Measurements from ENCODE around the gene DPY19L2.
"Not testable (repeated sequence)": the region's sequence is repeated elsewhere in the genome, so short reads cannot be mapped to it uniquely, and the experiment has no call there.

Gene DPY19L2

DNA sequence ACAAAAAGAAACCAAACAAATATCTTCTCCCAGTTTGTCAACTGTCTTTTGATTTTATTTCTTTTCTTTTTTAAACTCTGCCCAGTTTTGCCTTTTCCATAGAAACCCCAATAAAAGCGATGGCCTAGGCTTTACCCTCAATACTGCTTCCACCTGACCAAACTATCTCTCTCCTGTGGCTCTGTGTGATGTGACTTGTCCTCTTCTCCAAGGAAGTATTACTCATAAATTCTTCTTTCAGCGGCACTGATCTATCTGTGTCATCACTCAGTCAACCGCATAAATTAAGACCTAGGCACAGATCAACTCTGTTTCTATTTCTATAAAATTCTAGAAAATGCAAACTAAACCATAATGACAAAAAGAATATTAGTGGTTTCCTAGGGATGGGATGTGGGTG, 9.8 kb downstream of the DPY19L2 start:
- DNase-seq: not testable (repeated sequence)

DNA sequence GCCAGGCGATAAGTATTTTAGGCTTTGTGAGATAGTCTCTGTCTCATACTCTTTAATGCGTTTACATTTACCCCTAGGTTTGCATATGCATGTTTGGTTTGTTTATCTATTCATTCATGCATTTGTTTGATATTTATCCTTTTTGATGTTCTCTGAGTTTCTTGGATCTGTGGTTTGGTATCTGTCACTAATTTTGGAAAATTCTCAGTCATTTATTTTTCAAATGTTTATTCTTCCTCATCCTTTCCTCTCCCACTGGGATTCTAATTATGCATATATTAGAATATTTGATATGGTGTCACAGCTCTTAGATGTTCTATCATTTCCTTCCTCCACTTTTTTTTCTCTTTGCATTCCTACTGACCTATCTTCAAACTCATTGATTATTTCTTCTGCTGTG, 11.9 kb downstream of the DPY19L2 start:
- DNase-seq: not testable (repeated sequence)

DNA sequence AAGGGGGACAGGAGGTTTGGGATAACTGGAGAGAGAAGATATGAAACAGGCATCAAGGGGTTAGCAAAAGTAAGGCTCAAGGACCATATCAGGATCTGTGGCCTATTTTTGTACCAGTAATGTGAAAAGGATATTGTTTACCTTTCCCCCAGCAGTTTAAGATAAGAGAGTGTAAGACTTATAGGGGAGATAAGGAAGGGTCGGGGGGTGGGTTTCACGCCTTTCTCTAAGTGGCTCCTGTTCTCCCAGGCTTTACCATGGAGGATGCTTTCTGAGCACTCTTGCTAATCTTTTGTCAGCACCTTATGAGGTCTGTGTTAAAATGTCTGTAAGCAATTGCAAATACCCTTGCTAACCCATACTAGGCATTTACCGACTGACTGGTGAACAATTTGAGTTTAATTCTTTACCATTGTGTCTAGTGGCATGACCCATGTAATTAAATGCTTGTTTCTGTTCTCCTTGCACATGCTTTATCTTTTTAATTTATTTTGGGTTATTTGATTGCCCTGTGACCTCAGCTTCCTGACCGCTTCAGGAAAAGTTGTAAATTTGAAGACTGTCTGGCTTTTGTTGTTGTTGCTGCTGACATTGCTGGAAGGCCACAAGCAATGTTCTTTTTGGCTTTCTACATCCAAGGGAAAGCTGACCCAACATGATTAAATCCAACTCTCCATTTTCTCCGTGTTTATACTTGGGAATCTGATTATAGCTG, 12.6 kb downstream of the DPY19L2 start:
- not testable (repeated sequence) for DNase-seq

DNA sequence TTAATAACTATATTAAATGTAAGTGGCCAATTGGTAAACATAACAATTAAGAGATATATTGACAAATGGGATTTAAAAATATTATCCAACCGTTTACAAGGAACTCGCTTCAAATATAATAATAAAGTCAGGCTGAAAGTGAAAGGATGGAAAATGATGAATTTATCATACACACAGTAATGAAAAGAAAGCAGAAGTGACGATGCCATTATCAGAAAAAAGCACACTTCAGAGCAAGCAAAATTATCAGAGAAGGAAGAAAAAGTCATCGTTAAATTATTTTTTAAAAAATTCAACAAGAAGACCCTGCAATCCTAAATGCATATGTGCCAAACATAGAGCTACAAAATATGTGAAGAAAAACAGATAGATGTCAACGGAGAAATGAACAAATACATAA, 13.8 kb downstream of the DPY19L2 start:
- DNase-seq: not testable (repeated sequence)

DNA sequence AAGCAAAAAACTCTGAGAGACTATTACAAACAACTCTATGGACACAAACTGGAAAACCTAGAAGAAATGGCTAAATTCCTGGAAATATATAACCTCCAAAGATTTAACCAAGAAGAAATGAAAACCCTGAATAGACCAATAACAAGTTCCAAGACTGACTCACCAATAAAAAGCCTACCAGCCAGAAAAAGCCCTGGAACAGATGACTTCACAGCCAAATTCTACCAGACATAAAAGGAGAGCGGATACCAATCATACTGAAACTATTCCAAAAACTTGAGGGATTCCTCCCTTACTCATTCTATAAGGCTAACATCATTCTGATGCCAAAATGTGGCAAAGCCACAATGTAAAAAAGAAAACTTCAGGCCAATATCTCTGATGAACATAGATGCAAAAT, 18.8 kb downstream of the DPY19L2 start:
- DNase-seq: not testable (repeated sequence)

DNA sequence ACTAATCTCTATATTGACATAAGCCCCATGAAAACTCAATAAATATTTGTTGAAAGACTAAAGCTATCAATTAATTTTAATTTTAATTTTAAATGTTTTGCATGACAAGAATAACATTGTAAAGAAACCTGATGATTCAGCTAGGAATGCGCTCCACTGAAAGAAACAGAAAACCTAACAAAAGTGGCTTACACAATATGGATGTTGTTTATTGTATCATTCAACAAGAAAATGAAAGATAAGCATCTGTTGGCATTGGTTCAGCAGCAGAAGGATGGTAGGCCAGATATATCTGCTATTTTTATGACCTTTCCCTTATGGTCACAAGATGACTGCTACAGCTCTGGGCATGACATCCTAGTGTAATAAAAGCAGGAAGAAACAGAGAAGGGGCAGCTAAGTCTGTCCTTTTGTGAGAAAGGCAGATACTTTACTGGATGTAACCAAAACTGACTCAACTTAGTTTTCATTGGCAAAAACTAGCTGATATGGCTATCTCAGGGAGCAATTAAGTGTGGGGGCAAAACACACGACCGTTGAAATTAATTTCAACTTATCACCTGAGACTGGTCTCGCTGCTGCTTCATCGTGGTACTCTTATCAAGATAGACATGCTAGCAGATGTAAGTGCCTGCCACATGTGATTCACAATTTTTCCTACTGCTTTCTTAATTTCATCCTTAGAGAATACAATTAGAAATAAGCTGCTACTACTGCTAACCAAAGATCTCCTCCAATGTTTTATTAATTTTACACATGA, 24.7 kb downstream of the DPY19L2 start:
- not testable (repeated sequence) for DNase-seq

DNA sequence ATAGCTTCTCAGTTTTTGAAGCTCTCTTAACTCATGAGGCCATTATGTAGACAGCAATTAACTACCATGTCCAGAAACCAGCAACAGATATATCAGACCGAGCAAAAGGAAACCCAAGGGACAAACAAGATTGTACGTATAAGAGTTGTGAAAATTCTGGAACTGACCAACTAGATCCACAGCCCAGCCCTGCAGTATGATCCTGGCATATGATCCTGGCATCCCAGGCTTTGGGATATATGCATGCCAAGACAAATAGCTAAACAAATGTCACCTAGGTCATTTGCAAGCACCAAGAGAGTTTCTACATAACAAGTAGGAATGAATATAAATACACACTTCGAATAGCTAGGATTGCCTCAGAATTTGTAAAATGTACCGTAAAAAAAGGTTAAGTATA, 44.0 kb downstream of the DPY19L2 start:
- DNase-seq: not testable (repeated sequence)

DNA sequence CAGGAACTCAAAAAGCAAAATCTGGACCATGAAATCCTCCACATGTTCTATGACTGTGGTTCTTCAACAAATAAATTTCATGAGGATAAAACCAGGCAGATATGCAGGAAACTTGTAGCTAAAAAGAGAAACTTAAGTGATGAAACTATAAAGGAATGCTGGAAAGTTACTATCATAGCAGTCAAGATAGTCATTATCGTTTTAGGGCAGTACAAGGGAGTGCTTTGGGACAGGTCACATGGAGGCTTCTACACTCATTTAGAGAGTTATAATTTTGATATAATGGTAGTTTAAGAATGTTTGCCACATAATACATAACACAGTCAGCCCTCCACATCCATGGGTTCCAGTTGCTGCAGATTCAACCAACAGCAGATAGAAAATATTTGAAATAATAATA, 52.7 kb downstream of the DPY19L2 start:
- DNase-seq: not testable (repeated sequence)

DNA sequence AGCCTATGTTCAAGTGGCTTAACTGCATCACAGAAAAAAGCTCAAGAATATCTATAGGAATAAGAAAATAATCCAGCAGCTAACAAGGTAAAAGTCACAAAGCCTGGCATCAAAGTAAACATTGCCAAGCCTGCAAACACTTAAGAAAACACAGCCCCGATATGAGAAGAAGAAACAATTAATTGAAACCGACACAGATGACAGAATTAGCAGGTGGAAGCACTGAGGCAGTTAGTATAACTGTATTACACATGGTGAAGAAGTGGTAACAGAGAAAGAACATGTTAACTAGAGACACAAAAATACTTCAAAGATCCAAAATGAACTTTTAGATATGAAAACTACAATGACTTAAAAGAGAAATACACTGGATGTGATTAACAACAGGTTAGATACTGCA, 57.0 kb downstream of the DPY19L2 start:
- DNase-seq: not testable (repeated sequence)

DNA sequence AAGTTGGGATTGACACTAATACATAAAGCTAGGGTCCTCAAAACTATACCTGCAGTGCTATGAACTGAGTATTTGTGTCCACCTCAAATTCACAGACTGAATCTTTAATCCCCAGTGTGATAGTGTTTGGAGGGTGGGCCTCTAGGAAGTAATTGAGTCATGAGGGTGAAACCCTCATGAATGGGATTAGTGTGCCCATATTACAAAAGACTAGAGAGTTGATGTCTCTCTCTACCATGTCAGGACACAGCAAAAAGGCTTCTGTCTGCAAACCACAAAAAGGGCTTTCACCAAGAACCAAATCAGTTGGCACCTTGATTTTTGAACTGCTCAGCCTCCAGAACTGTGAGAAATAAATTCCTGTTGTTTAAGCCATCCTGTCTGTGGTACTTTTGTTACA, 59.0 kb downstream of the DPY19L2 start:
- not testable (repeated sequence) for DNase-seq

DNA sequence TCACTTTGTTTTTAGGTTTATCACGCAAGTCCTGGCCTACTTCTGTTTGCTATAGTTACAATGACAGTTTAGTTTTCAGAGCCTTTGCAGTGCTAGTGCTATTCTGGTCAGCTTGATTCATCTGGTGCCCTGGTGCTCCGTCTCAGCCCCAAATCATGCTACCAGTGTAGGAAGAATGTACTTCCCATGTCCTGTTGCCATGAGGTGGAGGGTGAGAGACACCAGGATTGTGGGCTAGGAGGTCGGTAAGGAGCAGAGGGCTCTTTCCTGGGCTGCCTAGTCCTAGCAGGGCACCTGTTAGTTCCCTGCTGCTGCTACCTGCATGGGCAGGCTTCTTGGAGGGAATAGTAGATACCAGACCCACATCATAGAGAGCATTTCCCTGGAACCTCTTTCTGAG, 63.3 kb downstream of the DPY19L2 start:
- DNase-seq: not testable (repeated sequence)

DNA sequence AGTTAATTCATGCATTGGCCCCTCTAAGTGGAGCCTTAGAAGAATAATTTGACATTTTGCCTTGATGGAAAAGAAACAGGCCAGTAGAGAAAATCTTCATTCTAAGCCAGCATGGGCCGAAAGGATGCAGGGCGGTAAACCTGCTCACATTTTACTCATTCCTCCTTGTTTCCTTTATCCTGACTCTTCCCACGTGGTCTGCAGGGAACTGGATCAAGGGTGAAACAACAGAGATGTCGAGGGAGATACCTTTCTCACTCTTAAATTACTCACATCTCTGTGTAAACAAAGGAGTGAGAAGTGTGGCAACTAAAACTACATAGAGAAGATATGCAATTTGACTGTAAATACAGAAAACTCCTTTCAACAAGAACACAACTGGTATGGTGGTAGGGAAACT, 73.5 kb downstream of the DPY19L2 start:
- not testable (repeated sequence) for DNase-seq

DNA sequence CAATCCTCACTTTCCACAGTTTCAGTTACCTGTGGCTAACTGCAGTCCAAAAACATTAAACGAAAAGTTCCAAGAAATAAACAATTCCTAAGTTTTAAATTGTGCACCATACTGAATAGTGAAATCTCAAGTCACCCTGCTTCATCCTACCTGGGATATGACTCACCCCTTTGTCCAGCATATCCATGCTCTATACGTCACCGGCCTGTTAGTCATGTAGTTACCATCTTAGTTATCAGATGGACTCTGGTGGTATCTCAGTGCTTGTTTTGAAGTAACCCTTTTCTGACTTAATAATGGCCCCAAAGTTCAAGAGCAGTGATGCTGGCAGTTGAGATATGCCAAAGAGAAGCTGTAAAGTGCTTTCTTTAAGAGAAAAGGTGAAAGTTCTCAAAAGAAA, 83.9 kb downstream of the DPY19L2 start:
- not testable (repeated sequence) for DNase-seq

DNA sequence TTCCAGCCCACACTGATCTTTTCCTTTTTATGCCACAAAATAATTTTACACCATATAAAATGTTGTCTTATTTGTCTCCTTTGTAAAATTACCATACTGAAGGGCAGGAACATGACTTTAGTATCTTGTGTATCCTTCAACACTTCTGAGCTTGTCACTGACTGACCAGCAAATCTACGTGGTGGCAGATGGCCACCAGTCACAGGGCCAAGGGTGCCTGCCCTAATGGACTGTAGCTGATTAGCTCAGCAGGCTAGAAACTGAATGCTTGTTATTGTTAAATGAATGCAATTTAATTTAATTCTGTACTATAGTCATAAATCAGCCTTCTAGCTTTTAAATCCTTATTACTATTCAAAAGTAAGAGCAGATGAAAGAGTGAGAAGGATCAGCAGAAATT, 85.0 kb downstream of the DPY19L2 start:
- DNase-seq: not testable (repeated sequence)

DNA sequence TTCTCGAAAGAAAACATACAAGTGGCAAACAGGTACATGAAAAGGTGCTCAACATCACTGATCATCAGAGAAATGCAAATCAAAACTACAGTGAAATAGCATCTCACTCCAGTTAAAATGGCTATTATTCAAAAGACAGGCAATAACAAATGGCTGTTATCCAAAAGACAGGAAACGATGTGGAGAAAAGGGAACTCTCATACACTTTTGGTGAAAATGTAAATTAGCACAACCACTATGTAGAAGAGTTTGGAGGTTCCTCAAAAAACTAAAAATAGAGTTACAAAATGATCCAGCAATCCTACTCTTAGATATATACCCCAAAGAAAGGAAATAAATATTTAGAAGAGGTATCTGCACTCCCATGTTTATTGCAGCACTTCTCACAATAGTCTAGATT, 90.7 kb downstream of the DPY19L2 start:
- DNase-seq: not testable (repeated sequence)

DNA sequence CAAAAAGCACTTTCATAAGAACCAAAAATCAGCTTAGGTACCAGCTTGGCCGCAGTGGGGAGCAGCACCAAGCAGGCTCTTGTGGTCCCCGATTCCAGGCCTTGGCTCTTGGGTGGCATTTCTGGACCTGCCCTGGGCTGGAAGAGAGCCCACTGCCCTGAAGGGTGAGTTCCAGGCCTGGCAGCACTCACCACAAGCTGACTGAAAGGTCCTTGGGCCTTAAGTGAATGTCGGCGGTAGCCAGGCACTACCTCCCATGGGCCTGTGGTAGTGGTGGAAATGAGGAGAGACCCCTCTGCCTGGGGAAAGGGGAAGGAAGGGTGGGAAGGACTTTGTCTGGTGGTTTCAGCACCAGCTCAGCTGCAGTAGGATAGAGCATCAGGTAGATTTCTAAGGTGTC, 96.3 kb downstream of the DPY19L2 start:
- not testable (repeated sequence) for DNase-seq

DNA sequence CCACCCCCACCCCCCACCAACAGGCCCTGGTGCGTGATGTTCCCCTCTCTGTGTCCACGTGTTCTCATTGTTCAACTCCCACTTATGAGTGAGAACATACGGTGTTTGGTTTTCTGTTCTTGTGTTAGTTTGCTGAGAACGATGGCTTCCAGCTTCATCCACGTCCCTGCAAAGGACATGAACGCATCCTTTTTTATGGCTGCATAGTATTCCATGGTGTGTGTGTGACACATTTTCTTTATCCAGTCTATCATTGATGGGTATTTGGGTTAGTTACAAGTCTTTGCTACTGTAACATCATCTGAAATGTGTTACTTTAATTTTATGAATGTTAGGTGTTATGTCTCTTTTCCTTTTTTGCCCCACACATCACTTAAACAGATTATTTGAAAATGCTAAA, 109.8 kb downstream of the DPY19L2 start:
- not testable (repeated sequence) for DNase-seq

DNA sequence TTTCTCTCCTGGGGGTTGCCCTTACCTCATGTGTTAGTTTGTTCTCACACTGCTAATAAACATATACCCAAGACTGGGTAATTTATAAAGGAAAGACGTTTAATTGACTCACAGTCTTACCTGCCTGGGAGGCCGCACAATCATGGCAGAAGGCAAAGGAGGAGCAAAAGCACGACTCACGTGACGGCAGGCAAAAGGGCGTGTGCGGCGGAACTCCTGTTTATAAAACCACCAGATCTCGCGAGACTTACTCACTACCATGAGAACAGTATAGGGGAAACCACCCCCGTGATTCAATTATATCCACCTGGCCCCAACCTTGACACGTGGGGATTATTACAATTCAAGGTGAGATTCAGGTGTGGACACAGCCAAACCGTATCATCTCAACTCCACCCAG, 116.9 kb downstream of the DPY19L2 start:
- not testable (repeated sequence) for DNase-seq

DNA sequence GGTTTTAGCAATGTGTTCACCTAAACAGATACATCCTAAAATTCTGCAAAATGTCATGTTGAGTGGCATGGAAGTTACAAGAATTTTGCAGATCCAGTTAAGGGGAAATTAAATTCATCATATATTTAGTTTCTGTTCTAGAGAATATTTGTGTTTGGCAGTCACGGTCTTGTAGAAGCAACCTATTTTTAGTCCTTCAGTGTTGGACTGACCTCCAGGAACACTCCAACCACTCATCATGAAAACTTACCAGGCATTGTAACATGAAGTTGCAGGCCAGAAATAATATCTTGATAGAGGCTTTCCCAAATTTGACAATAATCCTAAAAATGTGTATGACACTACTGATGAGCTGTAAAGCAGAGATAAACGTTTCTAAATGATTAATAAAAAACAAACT, 119.3 kb downstream of the DPY19L2 start:
- DNase-seq: not testable (repeated sequence)

DNA sequence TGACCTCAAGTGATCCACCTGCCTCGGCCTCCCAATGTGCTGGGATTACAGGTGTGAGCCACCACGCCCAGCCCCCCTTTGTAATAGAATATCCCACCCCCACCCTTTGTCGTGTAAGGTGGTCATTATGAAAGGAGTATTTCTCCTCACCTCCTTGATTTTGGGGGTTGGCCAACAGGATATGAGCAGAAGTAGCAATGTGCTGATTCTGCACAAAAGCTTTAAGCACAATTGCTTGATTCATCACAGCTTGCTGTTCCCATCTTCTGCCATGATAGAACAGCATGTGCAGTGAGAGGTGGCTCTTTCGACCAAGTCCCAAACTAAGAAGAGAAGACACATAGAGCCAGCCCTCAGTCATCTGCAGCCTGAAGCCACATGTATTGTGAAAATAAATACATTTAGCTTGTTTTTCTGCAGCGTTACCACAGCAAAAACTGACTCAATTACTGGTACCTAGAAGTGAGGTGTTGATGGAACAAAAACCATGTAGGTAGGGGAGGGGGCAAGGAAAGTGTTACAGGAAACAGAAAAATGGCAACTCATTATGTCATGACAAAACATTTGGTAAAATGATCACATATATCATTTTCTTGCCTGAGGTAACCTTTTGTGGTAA, 122.9 kb downstream of the DPY19L2 start:
- DNase-seq: not testable (repeated sequence)

DNA sequence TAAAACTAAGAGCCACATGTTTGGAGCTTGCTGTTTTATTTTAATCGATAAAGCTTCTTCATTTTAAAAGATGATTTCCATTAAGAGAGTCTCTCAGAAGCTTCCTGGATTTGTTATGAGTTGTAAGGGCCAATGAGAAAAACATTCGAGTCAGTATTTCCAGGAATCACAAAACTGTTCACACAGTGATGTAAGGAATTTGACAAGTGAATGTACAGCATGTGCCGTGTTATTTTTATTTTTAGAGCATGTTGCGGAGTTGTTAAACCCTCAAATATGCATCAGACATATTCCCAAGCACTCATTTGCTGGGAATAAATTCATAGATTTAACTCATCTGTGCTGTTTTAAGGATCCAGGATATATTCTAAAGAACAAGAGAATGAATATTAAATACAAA, 129.6 kb downstream of the DPY19L2 start:
- not testable (repeated sequence) for DNase-seq

DNA sequence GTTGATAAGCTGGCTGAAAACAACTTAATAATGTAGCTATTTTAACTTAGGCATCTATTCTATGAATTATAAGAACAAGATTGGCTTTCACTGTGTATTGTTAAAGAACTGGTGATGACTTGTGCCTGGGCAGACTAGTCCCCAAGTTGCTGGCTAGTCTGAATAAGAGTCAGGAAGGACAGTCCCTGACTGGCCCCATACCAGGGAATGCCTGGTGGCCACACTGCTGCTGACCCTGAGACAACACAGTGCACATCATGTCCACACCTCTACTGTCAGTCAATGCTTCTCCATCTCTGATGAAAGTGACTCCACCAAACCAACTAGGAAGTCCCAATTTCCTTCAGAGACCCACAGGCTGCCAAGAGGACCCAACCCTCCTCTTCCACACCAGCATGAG, 130.5 kb downstream of the DPY19L2 start:
- not testable (repeated sequence) for DNase-seq

DNA sequence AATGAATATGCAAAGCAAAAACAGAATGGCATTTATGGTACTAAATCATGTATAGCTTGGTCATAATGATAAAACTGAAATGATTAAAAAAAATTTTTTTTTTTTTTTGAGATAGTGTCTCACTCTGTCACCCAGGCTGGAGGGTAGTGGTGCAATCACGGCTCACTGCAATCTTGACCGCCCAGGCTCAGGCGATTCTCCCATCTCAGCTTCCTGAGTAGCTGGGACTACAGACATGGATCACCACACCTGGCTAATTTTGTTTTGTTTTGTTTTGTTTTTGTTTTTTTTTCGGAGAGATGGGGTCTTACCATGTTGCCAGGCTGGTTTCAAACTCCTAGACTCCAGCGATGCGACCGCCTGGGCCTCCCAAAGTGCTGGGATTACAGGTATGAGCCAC, 138.7 kb downstream of the DPY19L2 start:
- not testable (repeated sequence) for DNase-seq

DNA sequence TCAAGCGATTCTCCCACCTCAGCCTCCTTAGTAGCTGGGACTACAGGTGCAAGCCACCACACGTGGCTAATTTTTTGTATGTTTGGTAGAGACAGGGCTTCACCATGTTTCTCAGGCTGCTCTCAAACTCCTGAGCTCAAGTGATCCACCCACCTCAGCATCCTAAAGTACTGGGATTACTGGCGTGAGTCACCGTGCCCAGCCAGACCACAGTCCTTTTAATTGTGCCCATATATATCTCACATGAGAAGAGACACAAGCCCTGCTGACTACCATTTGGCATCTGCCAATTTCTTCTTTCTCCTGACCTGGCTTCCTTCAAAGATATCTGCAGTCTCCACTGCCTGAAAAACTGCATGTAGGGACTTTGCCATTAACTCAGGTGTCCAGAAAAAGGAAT, 142.5 kb downstream of the DPY19L2 start:
- DNase-seq: no peak

Data from NCI-H187 (cell line).